T-helper 1 cell treated with Interleukin-12 subunit alpha and Interleukin-12 subunit beta and Interleukin-4 antibody, amounts not matched to agents 30 μg/mL and 1 μg/mL, for 36 hours (primary cell): ENCODE results near the gene VPS41.
"Not testable (repeated sequence)": the region's sequence is repeated elsewhere in the genome, so short reads cannot be mapped to it uniquely, and the experiment has no call there.

Source experiments
- H3K27ac Mint-ChIP-seq: one replicate; pipeline ENCODE4 v1.8.0; 2021; ENCODE audit warnings: mild to moderate bottlenecking, mixed read lengths
- H3K27me3 Mint-ChIP-seq: one replicate; pipeline ENCODE4 v1.8.0; 2021; ENCODE audit warnings: low read depth, mixed read lengths
- H3K36me3 Mint-ChIP-seq: one replicate; pipeline ENCODE4 v1.8.0; 2021; ENCODE audit warnings: low read depth, mixed read lengths
- H3K4me1 Mint-ChIP-seq: one replicate; pipeline ENCODE4 v1.8.0; 2021; ENCODE audit warnings: low read depth, mixed read lengths
- H3K4me3 Mint-ChIP-seq: one replicate; pipeline ENCODE4 v1.8.0; 2021; ENCODE audit warnings: mild to moderate bottlenecking, moderate library complexity, mixed read lengths
- H3K9me3 Mint-ChIP-seq: one replicate; pipeline ENCODE4 v1.8.0; 2021; ENCODE audit warnings: mixed read lengths

VPS41 gene

DNA sequence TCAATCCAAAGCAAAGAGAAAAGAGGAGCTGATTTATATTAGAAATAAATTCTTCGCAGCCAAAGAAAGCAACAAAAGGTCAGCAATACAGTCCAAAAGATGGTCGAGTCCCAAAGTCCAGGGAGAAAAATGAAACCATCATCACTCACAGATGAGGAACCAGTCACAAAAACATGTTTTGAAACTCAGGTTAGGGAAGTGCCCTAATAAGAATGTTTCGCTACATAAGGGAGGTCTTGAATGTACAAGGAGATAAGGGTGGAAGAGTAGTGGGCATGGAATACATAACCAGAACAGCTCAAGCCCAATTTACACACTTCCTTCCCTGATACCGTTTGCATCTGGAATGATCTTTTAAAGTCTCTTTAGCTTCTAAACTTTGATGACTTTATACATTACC, 53.6 kb downstream of the VPS41 start:
- peaks cover 3% of the 10 kb centered on the region for H3K36me3 Mint-ChIP-seq
- no peak overlapping the region for H3K4me3 Mint-ChIP-seq
- H3K27ac Mint-ChIP-seq = no peak overlapping the region
- no peaks in the 10 kb centered on the region for H3K27me3 Mint-ChIP-seq
- H3K4me1 Mint-ChIP-seq = no peaks in the 10 kb centered on the region
- H3K9me3 Mint-ChIP-seq = no peaks in the 10 kb centered on the region

DNA sequence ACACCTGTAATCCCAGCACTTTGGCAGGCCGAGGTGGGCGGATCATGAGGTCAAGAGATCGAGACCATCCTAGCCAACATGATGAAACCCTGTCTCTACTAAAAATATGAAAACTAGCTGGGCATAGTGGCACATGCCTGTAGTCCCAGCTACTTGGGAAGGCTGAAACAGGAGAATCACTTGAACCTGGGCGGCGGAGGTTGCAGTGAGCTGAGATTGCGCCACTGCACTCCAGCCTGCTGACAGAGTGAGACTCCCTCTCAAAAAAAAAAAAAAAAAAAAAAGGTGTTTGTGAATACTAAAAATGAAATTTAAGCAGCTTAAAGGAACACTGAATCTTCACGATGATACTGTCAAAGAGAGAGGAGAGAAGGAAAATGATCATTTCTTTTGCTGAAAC, 54.0 kb downstream of the VPS41 start:
- H3K36me3 Mint-ChIP-seq, H3K4me1 Mint-ChIP-seq, H3K27ac Mint-ChIP-seq: not testable (repeated sequence)

DNA sequence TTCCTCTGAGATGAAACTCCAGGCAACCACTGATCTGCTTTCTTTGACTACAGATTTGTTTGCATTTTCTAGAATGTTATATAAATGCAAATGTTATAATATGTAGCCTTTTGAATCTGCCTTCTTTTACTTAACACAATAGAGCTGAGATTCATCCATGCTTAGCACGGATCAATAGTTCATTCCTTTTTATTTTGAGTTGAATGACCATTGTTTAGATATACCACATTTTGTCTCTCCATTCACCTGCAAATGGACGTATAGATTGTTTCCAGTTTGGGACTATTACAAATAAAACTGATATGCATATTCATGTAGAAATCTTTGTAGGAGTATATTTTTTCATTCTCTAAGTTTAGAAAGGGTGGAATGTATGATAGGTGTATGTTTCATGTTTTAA, 57.7 kb downstream of the VPS41 start:
- Mint-ChIP-seq H3K27me3 (no peaks in the 10 kb centered on the region), H3K4me3 (no peak overlapping the region), H3K9me3 (no peaks in the 10 kb centered on the region), H3K27ac (no peak overlapping the region), H3K36me3 (peaks cover 3% of the 10 kb centered on the region), H3K4me1 (no peaks in the 10 kb centered on the region)

More for the DNA sequence above, 54.0 kb downstream of the VPS41 start:
- H3K9me3 Mint-ChIP-seq, H3K27me3 Mint-ChIP-seq, H3K4me3 Mint-ChIP-seq: not testable (repeated sequence)

DNA sequence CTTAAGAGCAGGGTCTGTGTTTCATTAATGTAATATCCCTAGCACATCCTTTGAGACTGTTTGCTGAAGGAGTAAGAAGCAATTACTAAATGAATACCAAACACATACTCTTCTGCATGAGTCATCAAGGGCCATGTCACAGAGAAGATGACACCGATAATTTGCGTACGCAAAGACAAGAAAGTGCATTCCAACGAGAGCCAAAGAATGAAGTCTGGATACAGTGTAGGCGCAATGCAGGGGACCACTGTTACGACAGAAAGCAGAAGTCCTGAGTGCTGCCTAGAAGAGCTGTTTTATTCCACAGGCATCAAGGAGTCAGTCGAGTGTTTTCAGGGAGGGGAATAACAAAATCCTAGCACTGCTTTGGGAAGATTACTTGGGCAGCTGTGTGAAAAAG, 62.7 kb downstream of the VPS41 start:
- no peak overlapping the region for H3K27ac Mint-ChIP-seq
- H3K36me3 Mint-ChIP-seq = no peaks in the 10 kb centered on the region
- peaks cover 3% of the 10 kb centered on the region for H3K4me1 Mint-ChIP-seq
- H3K9me3 Mint-ChIP-seq = no peaks in the 10 kb centered on the region
- H3K4me3 Mint-ChIP-seq = no peak overlapping the region
- no peaks in the 10 kb centered on the region for H3K27me3 Mint-ChIP-seq

DNA sequence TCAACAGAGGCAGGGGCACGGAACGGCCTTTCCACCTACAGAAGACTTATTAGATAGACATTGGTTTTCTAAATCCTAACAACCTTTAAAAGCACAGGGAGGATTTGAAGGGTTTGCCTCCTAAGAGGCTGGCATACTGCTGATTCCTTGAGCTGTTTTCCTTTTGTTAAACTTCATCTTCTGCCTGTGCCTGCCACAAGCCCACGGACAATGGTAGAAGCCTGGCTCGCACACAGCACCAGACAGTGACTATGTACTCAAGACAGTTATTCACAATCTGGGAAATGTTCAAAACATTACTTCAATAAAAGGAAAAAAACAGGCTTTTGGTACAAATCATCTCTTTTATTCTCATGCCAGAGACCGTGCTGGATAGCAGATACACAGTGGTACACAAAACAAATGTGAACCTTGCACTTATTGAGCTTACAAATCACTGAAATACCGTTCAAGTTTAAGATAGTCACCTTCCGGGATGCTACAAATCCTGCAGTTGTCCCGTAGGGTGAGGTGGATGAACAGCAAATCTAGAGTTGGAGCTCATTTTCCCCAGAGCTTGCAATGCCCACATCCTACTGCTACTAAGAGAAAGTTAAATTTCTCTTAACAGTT, 63.9 kb downstream of the VPS41 start:
- no peaks in the 10 kb centered on the region for H3K9me3 Mint-ChIP-seq
- no peak overlapping the region for H3K27ac Mint-ChIP-seq
- no peak overlapping the region for H3K4me3 Mint-ChIP-seq
- H3K4me1 Mint-ChIP-seq = peaks cover 4% of the 10 kb centered on the region
- no peaks in the 10 kb centered on the region for H3K36me3 Mint-ChIP-seq
- H3K27me3 Mint-ChIP-seq = no peaks in the 10 kb centered on the region

DNA sequence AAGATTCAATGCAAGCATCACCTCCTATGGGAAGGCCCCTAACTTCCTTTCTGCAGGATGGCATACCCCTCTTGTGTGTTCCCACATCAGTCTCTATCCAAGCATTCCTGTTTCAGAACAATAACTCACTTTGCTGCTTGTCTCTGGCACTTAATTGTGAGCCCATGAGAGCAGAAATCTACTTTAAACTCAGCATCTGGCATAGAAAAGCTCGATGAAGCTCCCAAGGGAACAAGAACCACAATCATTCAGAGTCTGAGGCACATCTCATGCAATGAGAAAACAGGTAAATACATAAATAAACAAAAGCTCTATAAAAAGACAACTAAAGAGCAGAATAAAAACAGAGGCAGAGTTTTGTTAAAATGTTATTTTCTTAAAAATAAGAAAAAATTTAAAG, 66.2 kb downstream of the VPS41 start:
- Mint-ChIP-seq H3K9me3 (no peaks in the 10 kb centered on the region), H3K27ac (no peak overlapping the region), H3K27me3 (no peaks in the 10 kb centered on the region), H3K4me3 (no peak overlapping the region), H3K36me3 (no peaks in the 10 kb centered on the region), H3K4me1 (peaks cover 4% of the 10 kb centered on the region)

DNA sequence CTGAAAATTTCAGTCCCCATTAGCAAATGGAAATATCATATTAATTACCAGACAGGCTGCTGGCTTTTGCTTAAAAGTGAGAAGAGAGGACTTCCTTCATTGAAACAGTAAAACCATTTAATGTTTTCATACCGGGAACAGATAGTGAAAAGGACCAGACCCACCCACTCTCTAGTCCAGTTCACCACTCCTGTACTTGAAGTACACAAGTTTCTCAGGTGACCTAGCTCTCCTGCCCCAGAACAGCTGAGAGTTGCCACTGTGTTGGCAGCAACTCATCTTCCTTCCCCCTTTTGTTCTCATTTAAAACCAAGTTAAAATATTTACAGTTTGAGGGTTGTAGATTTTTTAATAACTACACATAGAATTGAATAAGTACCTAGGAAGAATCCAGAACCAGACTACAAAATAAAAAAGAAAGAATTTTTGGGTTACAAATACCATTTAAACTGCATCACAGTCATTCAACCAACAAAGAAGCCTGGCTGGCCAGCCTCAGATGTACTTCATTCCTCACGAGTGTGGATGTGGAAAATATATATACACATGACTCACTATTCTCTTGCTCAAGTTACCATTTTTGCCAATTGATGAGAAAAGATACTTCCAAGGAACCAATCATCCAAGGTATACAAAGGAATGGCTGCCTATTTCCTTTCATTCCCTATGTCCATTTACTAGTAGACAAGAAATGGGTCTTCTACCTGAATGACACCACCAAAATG, 68.1 kb downstream of the VPS41 start:
- Mint-ChIP-seq H3K4me3 (no peak overlapping the region), H3K36me3 (no peaks in the 10 kb centered on the region)

DNA sequence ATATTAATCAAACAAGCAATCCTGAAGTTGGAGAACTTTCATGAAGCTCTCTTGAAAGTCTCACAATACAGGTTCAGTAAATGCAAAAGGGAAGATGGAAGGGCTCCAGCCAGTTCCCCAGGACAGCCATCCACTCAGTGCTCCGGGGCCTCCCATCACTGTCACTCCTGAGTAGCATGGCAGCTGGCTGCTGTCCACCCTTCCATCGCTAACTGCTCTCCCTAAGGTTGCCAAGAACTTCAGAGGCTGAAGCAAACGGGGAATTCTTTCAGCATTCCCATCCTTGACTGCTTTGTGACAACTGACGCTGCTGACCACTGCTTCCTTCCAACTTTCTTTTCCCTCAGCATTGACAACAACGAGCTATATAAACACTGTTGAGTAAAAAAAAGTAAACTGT, 69.1 kb downstream of the VPS41 start:
- Mint-ChIP-seq H3K36me3 (no peaks in the 10 kb centered on the region), H3K4me3 (no peak overlapping the region), H3K4me1 (peaks cover 4% of the 10 kb centered on the region), H3K27me3 (no peaks in the 10 kb centered on the region), H3K27ac (no peak overlapping the region), H3K9me3 (no peaks in the 10 kb centered on the region)

More for the DNA sequence above, 68.1 kb downstream of the VPS41 start:
- peaks cover 4% of the 10 kb centered on the region for H3K4me1 Mint-ChIP-seq
- H3K27ac Mint-ChIP-seq = no peak overlapping the region
- no peaks in the 10 kb centered on the region for H3K9me3 Mint-ChIP-seq
- no peaks in the 10 kb centered on the region for H3K27me3 Mint-ChIP-seq

DNA sequence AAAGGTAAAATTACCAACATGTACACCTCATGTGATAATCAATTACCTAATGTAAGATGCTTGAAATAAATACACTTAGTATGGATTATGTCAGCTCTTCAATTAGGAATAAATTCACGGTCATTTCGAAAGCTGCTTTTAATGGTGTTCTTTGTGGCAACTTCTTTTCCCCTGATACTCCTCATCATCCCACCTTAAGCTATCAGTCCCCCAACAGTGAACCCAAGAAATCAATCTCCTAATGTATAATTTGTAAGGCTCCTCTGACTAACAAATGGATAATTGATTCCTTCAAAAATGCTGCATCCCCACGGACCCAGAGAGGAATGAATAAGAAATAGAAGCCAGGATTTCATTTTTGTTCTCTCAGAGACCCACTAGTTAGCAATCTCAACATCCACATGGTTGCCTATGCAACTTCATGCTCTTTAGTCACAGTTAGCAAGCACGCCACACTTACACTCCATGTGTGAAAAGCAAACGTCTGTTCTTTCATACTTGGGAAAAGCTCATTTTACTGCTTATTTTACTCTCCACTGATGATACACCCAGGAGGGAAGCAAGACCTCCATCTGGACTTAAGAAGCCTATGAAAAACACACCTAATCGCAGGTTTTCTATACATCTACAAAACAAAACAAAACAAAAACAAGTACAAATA, 70.1 kb downstream of the VPS41 start:
- no peaks in the 10 kb centered on the region for H3K36me3 Mint-ChIP-seq
- H3K27ac Mint-ChIP-seq = no peak overlapping the region
- no peak overlapping the region for H3K4me3 Mint-ChIP-seq
- no peaks in the 10 kb centered on the region for H3K9me3 Mint-ChIP-seq
- H3K4me1 Mint-ChIP-seq = peaks cover 4% of the 10 kb centered on the region
- H3K27me3 Mint-ChIP-seq = no peaks in the 10 kb centered on the region

DNA sequence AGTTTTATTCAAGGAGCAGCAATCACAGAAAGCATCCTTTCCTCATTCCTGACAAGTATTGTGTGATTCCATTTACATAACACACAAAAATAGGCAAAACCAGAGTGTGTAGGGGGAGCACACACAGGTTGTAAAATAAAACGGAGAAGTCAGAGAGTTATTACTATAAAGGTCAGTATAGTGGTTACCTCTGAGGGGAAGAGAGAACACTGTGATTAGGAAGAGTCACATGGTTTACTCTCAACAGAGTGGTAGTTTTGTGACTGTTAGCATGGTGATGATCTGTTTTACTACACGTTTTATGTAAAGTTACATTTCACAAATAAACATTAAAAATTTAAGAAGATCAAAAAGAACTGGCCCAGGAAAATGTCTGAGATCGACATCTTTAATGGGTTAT, 74.6 kb downstream of the VPS41 start:
- no peaks in the 10 kb centered on the region for H3K27me3 Mint-ChIP-seq
- no peaks in the 10 kb centered on the region for H3K36me3 Mint-ChIP-seq
- H3K4me3 Mint-ChIP-seq = no peak overlapping the region
- H3K4me1 Mint-ChIP-seq = peaks cover 3% of the 10 kb centered on the region
- H3K9me3 Mint-ChIP-seq = no peaks in the 10 kb centered on the region
- H3K27ac Mint-ChIP-seq = no peak overlapping the region

DNA sequence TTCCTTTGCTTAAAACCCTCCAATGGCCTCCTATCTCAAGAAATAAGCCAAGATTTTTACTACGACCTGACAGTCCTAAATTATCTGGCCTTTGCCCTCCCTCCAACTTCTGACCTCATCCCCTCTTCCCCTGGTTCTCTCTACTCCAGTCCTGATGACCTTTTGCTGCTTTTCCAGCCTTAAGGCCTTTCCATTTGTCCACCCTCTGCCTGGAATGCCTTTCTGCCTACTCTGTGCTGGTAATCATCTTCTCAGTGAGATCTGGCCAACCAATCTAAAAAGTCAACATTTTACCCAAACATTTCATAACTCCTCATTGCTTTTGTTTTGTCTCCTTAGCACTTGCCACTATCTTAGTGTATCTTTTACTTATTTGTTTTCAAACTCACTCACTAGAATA, 75.7 kb downstream of the VPS41 start:
- H3K27ac Mint-ChIP-seq = no peak overlapping the region
- H3K4me1 Mint-ChIP-seq = peaks cover 3% of the 10 kb centered on the region
- no peaks in the 10 kb centered on the region for H3K9me3 Mint-ChIP-seq
- H3K36me3 Mint-ChIP-seq = no peaks in the 10 kb centered on the region
- H3K27me3 Mint-ChIP-seq = no peaks in the 10 kb centered on the region
- no peak overlapping the region for H3K4me3 Mint-ChIP-seq

DNA sequence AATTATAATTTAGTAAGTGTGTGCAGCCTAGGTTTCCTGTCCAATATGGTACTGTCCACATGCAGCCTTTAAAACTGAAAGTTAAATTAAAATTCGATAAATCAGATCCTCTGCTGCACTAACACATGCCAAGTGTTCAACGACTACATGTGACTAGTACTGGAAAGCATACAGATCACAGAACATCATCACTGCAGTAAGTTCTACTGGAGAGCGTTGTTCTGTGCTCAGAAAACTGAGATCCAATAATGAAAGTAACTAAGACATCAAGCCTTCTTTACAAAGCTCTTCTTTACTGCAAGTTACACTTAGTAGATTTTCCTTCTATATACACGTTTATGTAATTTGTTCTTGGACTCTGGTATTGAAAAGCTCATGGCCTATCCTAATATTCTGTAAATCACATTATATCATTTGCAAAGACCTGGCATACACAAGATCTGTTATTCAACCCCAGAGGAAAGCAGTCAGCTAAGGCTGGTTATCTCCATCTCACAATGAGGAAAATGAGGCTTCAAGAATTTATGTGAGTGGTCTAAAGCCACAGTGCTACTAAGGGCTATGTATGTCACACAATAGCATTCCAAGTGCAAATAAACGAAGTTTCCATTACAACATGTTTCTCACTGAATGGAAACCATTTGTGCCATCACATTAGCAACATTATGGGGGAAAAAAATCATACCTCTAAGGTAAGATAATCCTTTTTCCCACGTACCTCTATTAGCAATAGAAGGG, 77.6 kb downstream of the VPS41 start:
- Mint-ChIP-seq H3K36me3 (no peaks in the 10 kb centered on the region), H3K9me3 (no peaks in the 10 kb centered on the region), H3K27ac (no peak overlapping the region), H3K27me3 (no peaks in the 10 kb centered on the region), H3K4me3 (no peak overlapping the region), H3K4me1 (peaks cover 3% of the 10 kb centered on the region)

DNA sequence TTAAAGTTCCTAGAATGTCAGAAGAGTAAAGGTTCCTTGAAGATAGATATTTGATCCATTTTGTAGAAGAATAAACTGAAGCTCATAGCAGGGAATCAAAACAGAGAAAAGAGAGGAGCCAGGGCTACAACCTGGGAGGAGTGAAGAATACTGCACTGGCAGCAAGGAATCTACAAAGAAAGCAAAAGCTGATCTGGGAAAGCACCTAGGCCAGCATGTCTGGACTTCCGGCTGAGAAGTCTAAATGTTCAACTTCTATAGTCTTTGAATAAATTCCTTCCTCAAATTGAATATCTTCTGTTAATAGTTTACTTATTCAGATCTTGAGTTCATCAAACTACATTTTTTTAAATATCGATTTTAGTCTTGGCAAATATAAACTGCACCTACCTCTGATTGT, 78.2 kb downstream of the VPS41 start:
- H3K4me1 Mint-ChIP-seq = peaks cover 3% of the 10 kb centered on the region
- H3K27me3 Mint-ChIP-seq = no peaks in the 10 kb centered on the region
- no peaks in the 10 kb centered on the region for H3K9me3 Mint-ChIP-seq
- no peak overlapping the region for H3K27ac Mint-ChIP-seq
- no peak overlapping the region for H3K4me3 Mint-ChIP-seq
- no peaks in the 10 kb centered on the region for H3K36me3 Mint-ChIP-seq

DNA sequence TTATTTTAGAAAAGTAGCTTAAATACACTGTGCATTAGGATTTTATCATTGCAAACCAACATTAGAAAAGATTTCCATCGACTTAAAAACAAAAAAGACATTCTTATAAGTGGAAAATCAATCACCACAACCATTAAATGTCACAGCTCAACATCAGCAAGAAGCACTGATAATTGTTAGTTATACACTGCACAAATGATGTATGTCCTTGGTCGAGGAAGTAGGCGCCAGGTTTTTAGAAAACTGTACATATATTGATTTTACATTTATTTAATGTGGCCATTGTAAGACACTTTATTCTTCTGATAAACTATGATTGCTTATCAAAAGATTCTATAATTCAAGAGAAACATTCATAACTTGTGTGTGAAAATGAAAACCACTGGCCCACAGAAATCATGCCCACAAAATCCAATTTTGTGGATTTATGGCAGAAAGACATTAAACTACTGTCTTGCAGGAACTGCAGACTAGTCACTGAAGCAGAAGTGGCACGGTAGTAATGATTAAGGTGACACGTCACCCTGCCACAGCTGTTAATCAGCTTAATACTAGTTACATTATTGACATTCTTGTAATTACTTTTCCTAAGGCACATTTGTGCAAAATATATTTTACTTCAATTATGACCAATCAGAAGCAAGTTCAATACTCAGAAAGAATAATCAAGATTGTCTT, 79.4 kb downstream of the VPS41 start:
- no peak overlapping the region for H3K4me3 Mint-ChIP-seq
- H3K27me3 Mint-ChIP-seq = no peaks in the 10 kb centered on the region
- no peak overlapping the region for H3K27ac Mint-ChIP-seq
- H3K36me3 Mint-ChIP-seq = no peaks in the 10 kb centered on the region
- peaks cover 3% of the 10 kb centered on the region for H3K4me1 Mint-ChIP-seq
- H3K9me3 Mint-ChIP-seq = no peaks in the 10 kb centered on the region
